Neural progenitor cell (in vitro differentiated cells): ENCODE results near the gene FOXL2NB. TPM values are rescaled to one million over a fixed set of nuclear protein-coding genes. Genes with fewer than 3 reads are reported as not detected.

ENCODE experiments used
- DNase-seq: peaks from one replicate; pipeline ENCODE4 v3.0.0-alpha.2; 2016; ENCODE audit warnings: low spot score
- H2AFZ ChIP-seq: fragments of 200-600 bp; sonication (generic); replicated peaks from 2 replicates; pipeline ENCODE4 v1.6.1; 2016; ENCODE audit warnings: antibody characterized with exemption
- H3F3A ChIP-seq: fragments of 200-600 bp; sonication (generic); 2 replicates; pipeline ENCODE4 v1.6.1; 2016; ENCODE audit warnings: antibody characterized with exemption, low read depth
- H3K27ac ChIP-seq: fragments of 200-600 bp; sonication (generic); 2 replicates; pipeline ENCODE4 v1.5.1; 2016; ENCODE audit warnings: mild to moderate bottlenecking
- H3K27me3 ChIP-seq: fragments of 200-600 bp; sonication (generic); 2 replicates; pipeline ENCODE4 v1.6.1; 2016; ENCODE audit warnings: mild to moderate bottlenecking, moderate library complexity
- H3K36me3 ChIP-seq: fragments of 200-600 bp; sonication (generic); 2 replicates; pipeline ENCODE4 v1.5.1; 2016
- H3K4me1 ChIP-seq: fragments of 200-600 bp; sonication (generic); 2 replicates; pipeline ENCODE4 v1.6.1; 2016; ENCODE audit warnings: mixed run types
- H3K4me2 ChIP-seq: fragments of 200-600 bp; sonication (generic); 2 replicates; pipeline ENCODE4 v1.6.1; 2016
- H3K4me3 ChIP-seq: fragments of 200-600 bp; sonication (generic); 2 replicates; pipeline ENCODE4 v1.5.1; 2016
- H3K79me2 ChIP-seq: fragments of 200-600 bp; sonication (generic); 2 replicates; pipeline ENCODE4 v1.6.1; 2016; ENCODE audit warnings: low read depth
- H3K9ac ChIP-seq: fragments of 200-600 bp; sonication (generic); 2 replicates; pipeline ENCODE4 v1.6.1; 2016
- H3K9me3 ChIP-seq: fragments of 200-600 bp; sonication (generic); 2 replicates; pipeline ENCODE4 v1.5.1; 2016; ENCODE audit warnings: low read depth
- H4K20me1 ChIP-seq: fragments of 200-600 bp; sonication (generic); 2 replicates; pipeline ENCODE4 v1.6.1; 2016; ENCODE audit warnings: low read depth
- H3K27ac Mint-ChIP-seq: 3 replicates; pipeline ENCODE4 v1.8.0; 2021; ENCODE audit warnings: mixed read lengths
- H3K27me3 Mint-ChIP-seq: 2 replicates; pipeline ENCODE4 v1.8.0; 2022; ENCODE audit warnings: low read depth, mild to moderate bottlenecking, inconsistent platforms, moderate library complexity, mixed read lengths; ENCODE audit not compliant: insufficient read depth
- H3K36me3 Mint-ChIP-seq: 3 replicates; pipeline ENCODE4 v1.8.0; 2021; ENCODE audit warnings: mixed read lengths
- H3K4me1 Mint-ChIP-seq: 3 replicates; pipeline ENCODE4 v1.8.0; 2021; ENCODE audit warnings: mixed read lengths
- H3K4me3 Mint-ChIP-seq: 3 replicates; pipeline ENCODE4 v1.8.0; 2021; ENCODE audit warnings: mild to moderate bottlenecking, moderate library complexity, mixed read lengths
- H3K9me3 Mint-ChIP-seq: 3 replicates; pipeline ENCODE4 v1.8.0; 2020; ENCODE audit warnings: mixed read lengths
- EZH2 ChIP-seq: fragments of 200-600 bp; sonication (generic); IDR thresholded peaks from 2 replicates; pipeline ENCODE4 v1.6.1; 2017; ENCODE audit warnings: antibody characterized with exemption, mild to moderate bottlenecking, moderate library complexity
- EZH2phosphoT487 ChIP-seq: fragments of 200-600 bp; sonication (generic); IDR thresholded peaks from 2 replicates; pipeline ENCODE4 v1.6.1; 2017; ENCODE audit warnings: antibody characterized with exemption
- total RNA-seq: library from RNA; depleted of rRNA; stranded (reverse); fragments of >200 nt; gene quantifications from 2 replicates; pipeline ENCODE4 v1.2.3, GENCODE V29; 2015; ENCODE audit warnings: low replicate concordance
- TF ChIP-seq, protein P1 (sequence below): fragments of 200-600 bp; sonication (generic); IDR thresholded peaks from 2 replicates; pipeline ENCODE4 v1.5.1; 2017; ENCODE audit warnings: antibody characterized with exemption, mild to moderate bottlenecking

The FOXL2NB gene
- total RNA-seq, 1 donor from 2014 or later, result 0.09 TPM

DNA sequence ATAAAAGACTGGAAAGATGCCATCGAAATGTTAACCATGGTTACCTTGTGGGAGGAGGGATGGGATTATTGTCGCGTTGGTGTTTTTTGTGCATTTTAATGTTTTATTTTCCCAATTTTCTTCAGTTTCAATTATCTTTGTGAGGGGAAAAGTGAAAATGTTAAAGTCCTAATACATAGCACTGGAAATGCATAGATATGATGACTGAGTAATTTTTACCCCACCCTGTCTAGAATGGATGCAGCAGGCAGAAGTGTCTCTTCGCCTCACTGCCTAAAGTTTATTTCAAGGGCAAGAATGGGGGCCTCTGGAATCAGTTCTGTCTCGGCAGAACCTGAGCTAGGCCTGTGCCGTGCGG is 11.5 kb upstream of the FOXL2NB start:
- no peak for DNase-seq
- H3K27me3 ChIP-seq, result peaks cover 75% of the 10 kb centered on the region
- no peak overlapping the region for H3K27ac ChIP-seq
- no peak overlapping the region for H3K9ac ChIP-seq
- TF ChIP-seq EZH2 (no peak), EZH2phosphoT487 (no peak)
- TF ChIP-seq, protein P1, sequence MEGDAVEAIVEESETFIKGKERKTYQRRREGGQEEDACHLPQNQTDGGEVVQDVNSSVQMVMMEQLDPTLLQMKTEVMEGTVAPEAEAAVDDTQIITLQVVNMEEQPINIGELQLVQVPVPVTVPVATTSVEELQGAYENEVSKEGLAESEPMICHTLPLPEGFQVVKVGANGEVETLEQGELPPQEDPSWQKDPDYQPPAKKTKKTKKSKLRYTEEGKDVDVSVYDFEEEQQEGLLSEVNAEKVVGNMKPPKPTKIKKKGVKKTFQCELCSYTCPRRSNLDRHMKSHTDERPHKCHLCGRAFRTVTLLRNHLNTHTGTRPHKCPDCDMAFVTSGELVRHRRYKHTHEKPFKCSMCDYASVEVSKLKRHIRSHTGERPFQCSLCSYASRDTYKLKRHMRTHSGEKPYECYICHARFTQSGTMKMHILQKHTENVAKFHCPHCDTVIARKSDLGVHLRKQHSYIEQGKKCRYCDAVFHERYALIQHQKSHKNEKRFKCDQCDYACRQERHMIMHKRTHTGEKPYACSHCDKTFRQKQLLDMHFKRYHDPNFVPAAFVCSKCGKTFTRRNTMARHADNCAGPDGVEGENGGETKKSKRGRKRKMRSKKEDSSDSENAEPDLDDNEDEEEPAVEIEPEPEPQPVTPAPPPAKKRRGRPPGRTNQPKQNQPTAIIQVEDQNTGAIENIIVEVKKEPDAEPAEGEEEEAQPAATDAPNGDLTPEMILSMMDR, result no peak
- peaks cover 42% of the 10 kb centered on the region for H4K20me1 ChIP-seq
- no peaks in the 10 kb centered on the region for H3K9me3 ChIP-seq
- H3K79me2 ChIP-seq, result no peaks in the 10 kb centered on the region
- H3K27me3 Mint-ChIP-seq, result peaks cover 52% of the 10 kb centered on the region
- H3K27ac Mint-ChIP-seq, result no peak overlapping the region
- peak overlapping the region; percentile 47 for H3K4me3 ChIP-seq
- peak overlapping the region; percentile 98 for H2AFZ ChIP-seq
- peaks cover 28% of the 10 kb centered on the region for H3K4me1 Mint-ChIP-seq
- peaks cover 26% of the 10 kb centered on the region for H3F3A ChIP-seq
- H3K9me3 Mint-ChIP-seq, result no peaks in the 10 kb centered on the region
- H3K4me2 ChIP-seq, result peak overlapping the region; percentile 84
- no peaks in the 10 kb centered on the region for H3K36me3 ChIP-seq
- peak overlapping the region; percentile 82 for H3K4me3 Mint-ChIP-seq
- peaks cover 21% of the 10 kb centered on the region for H3K4me1 ChIP-seq
- no peaks in the 10 kb centered on the region for H3K36me3 Mint-ChIP-seq

DNA sequence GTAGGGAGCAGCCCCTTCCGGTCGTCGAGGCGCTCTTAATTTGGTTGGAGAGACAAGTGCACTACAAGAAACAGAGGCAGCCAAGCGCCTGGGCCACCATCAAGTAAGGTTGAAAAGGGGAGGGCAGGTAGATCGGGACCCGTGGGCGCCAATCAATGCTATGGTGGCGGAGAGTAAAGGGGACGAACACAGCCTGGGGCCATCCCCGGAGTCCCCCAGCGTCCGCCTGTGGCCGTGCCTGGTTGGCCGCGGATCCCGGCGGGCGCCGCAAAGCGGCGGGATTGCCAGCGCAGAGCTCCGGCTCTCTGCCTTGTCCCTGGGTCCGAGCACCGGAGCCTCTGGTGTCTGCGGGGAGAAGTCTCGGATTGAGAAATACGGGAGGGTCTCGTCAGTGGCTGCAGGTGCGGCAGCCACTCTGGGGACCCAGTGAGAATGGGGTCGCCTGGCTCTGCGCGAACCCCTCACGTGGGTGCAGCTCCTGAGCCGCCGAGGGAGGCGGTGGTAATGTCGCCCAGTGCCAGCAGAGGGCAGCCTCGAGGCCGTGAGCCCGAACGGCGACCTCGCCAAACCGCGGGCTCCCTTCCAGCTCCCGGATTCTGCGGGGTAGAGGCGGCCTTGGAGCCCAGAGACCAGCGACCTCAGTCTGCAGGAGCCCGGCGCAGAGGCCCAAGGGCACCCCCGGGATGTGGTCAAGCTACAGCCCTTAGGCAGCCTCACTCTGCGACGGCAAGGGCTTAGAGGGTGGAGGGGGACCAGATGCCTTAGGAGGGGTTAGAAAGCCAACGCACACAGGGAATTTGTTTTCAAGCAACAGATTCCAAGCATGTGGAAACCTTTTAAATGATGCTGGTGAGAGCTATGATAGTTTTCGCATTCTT is 10.9 kb upstream of the FOXL2NB start:
- H3K27me3 Mint-ChIP-seq, result peaks cover 58% of the 10 kb centered on the region
- peak overlapping the region; percentile 82 for H3K4me3 Mint-ChIP-seq
- H3K9ac ChIP-seq, result no peak overlapping the region
- H3K36me3 ChIP-seq, result no peaks in the 10 kb centered on the region
- peak overlapping the region; percentile 47 for H3K4me3 ChIP-seq
- H3K27ac Mint-ChIP-seq, result no peak overlapping the region
- peaks cover 26% of the 10 kb centered on the region for H3F3A ChIP-seq
- H3K9me3 Mint-ChIP-seq, result no peaks in the 10 kb centered on the region
- H2AFZ ChIP-seq, result peak overlapping the region; percentile 98
- H4K20me1 ChIP-seq, result peaks cover 48% of the 10 kb centered on the region
- TF ChIP-seq, protein P1, result peak; percentile 80
- TF ChIP-seq EZH2phosphoT487 (peak; percentile 22), EZH2 (peak; percentile 31)
- H3K79me2 ChIP-seq, result no peaks in the 10 kb centered on the region
- peak overlapping the region; percentile 84 for H3K4me2 ChIP-seq
- peaks cover 21% of the 10 kb centered on the region for H3K4me1 ChIP-seq
- DNase-seq, result peak; percentile 85
- H3K4me1 Mint-ChIP-seq, result peaks cover 28% of the 10 kb centered on the region
- H3K27ac ChIP-seq, result no peak overlapping the region
- H3K36me3 Mint-ChIP-seq, result no peaks in the 10 kb centered on the region
- peaks cover 82% of the 10 kb centered on the region for H3K27me3 ChIP-seq
- H3K9me3 ChIP-seq, result no peaks in the 10 kb centered on the region

DNA sequence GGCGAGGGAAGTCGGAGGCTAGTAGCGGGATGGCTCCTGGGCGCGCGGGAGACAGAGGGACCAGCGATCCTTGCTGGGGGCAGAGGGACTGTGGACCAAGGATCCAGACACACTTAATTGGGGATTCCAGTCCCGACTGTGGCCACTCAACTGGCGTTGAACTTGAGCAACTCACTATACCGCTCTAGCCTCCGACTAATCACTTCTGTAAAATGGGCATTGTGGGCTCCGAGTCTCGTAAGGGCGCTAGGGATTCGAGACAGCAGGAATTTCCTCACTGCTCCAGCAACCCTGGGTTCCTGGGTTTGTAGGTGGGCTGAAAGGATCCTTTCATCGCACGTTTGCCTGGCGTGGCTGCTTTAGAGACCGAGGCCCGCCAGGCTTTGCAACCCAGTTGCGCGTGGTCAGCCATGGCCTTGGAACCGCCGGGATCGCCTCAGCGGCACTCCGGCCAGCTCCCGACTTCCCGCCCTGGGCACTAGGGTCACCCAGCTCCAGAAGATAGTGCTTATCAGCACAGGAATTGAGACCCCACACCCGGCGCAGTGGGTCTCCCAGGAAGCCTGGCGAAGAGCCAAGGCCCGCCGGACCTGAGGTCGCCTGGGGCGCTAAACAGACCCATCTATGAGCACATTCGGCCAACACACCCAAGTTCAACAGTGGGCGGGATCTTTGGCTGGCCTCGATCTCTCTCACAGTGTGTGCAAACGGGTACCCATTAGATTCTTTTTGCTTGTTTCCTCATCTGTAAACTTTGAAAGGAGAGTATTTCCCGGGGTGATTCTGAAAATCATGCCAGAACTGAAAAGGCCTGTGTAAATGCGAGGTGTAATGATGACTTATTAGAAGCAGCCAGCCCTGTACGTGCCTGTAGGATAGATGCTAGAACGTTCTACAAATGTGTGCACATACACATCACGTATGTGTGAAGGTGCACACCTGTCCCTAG is 10.0 kb upstream of the FOXL2NB start:
- H3K9ac ChIP-seq, result no peak overlapping the region
- peak overlapping the region; percentile 84 for H3K4me2 ChIP-seq
- no peak overlapping the region for H3K27ac Mint-ChIP-seq
- peak overlapping the region; percentile 82 for H3K4me3 Mint-ChIP-seq
- peaks cover 28% of the 10 kb centered on the region for H3K4me1 Mint-ChIP-seq
- H2AFZ ChIP-seq, result no peak overlapping the region
- peaks cover 57% of the 10 kb centered on the region for H4K20me1 ChIP-seq
- peaks cover 66% of the 10 kb centered on the region for H3K27me3 Mint-ChIP-seq
- H3K36me3 ChIP-seq, result no peaks in the 10 kb centered on the region
- H3K27me3 ChIP-seq, result peaks cover 91% of the 10 kb centered on the region
- H3F3A ChIP-seq, result peaks cover 26% of the 10 kb centered on the region
- no peaks in the 10 kb centered on the region for H3K9me3 Mint-ChIP-seq
- DNase-seq, result peak; percentile 36
- H3K36me3 Mint-ChIP-seq, result no peaks in the 10 kb centered on the region
- H3K27ac ChIP-seq, result no peak overlapping the region
- no peaks in the 10 kb centered on the region for H3K79me2 ChIP-seq
- H3K4me3 ChIP-seq, result no peak overlapping the region
- peak; percentile 86 for TF ChIP-seq EZH2phosphoT487
- peak; percentile 91 for TF ChIP-seq EZH2
- TF ChIP-seq, protein P1, result no peak
- no peaks in the 10 kb centered on the region for H3K9me3 ChIP-seq
- peaks cover 21% of the 10 kb centered on the region for H3K4me1 ChIP-seq
